Measurements from ENCODE around the gene STOX2.

The STOX2 gene

GRCh38 chr4:183906489-183906738 lies 1.3 kb downstream of the STOX2 start:
- H3K4me1 ChIP-seq (ENCODE audit: insufficient read depth, low read length, severe bottlenecking) = no peaks in the 10 kb centered on the region
- no peaks in the 10 kb centered on the region for H3K27me3 ChIP-seq (ENCODE audit: insufficient read depth, low read length)
- no peak overlapping the region for H3K4me3 ChIP-seq (ENCODE audit: low read depth, low read length, poor library complexity, severe bottlenecking)
- no peaks in the 10 kb centered on the region for H3K9me3 ChIP-seq (ENCODE audit: low read length)
- H3K9ac ChIP-seq (ENCODE audit: low read length) = no peak overlapping the region
- H3K4me2 ChIP-seq (ENCODE audit: low read length) = no peak overlapping the region
- H3K36me3 ChIP-seq (ENCODE audit: insufficient read depth, low read length) = no peaks in the 10 kb centered on the region
- TF ChIP-seq, protein P1, sequence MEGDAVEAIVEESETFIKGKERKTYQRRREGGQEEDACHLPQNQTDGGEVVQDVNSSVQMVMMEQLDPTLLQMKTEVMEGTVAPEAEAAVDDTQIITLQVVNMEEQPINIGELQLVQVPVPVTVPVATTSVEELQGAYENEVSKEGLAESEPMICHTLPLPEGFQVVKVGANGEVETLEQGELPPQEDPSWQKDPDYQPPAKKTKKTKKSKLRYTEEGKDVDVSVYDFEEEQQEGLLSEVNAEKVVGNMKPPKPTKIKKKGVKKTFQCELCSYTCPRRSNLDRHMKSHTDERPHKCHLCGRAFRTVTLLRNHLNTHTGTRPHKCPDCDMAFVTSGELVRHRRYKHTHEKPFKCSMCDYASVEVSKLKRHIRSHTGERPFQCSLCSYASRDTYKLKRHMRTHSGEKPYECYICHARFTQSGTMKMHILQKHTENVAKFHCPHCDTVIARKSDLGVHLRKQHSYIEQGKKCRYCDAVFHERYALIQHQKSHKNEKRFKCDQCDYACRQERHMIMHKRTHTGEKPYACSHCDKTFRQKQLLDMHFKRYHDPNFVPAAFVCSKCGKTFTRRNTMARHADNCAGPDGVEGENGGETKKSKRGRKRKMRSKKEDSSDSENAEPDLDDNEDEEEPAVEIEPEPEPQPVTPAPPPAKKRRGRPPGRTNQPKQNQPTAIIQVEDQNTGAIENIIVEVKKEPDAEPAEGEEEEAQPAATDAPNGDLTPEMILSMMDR (IDR thresholded peaks at IDR 0.05; ENCODE audit: low read length) = no peak
- no peak for TF ChIP-seq EZH2 (IDR thresholded peaks at IDR 0.05; ENCODE audit: borderline replicate concordance, low read length)
- no peaks in the 10 kb centered on the region for H3F3A ChIP-seq (ENCODE audit: insufficient read depth, low read length)
- H2AFZ ChIP-seq (ENCODE audit: low read length) = no peak overlapping the region
- no peak overlapping the region for H3K27ac ChIP-seq (ENCODE audit: low read depth, low read length, poor library complexity, severe bottlenecking)
- no peaks in the 10 kb centered on the region for H4K20me1 ChIP-seq (ENCODE audit: insufficient read depth, low read length)
- no peaks in the 10 kb centered on the region for H3K9me2 ChIP-seq (ENCODE audit: low read depth, low read length)
- no peaks in the 10 kb centered on the region for H3K79me2 ChIP-seq (ENCODE audit: insufficient read depth, low read length)

DNA sequence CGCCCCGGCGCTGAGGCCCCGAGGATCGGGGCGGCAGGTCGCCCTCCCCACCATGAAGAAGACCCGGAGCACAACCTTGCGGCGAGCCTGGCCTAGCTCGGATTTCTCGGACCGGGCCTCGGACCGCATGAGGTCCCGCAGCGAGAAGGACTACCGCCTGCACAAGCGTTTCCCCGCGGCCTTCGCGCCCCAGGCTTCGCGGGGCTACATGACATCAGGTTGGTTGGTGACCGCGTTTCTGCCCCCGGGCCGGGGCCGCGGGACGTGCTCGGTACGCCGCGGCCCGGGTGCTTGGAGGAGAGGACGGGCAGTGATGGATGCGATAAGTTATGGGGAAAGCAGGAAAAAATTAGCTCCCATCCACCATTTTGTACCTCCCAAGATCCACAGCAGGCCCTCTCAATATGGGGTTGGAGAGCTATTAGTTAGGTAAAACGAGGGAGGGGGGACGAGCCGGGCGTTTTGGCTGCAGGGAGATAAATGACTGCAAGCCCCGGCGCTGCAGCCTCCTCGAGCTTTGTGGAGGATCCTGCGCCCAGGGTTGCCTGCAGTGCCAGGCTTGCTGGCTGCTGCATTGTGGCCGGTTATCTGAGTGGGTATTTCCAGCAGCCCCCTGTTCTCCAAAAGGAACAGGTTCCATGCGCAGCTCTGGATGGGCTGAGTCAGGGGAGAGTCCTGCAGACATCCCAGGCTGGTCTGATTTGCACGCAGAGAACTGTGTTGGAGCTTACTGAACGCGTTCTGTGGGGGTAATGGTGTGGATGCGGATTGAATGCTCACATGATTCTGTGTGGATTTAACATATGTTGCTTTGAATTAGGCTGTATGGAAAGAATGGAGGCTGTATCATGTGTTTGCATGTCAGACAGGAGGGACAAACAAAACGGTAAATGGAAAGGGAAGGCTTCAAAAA lies 1.9 kb downstream of the STOX2 start:
- Histone ChIP-seq H4K20me1 (ENCODE audit: insufficient read depth, low read length) (no peaks in the 10 kb centered on the region), H3K9me2 (ENCODE audit: low read depth, low read length) (no peaks in the 10 kb centered on the region), H3K27ac (ENCODE audit: low read depth, low read length, poor library complexity, severe bottlenecking) (no peak overlapping the region)

GRCh38 chr4:183907871-183908683 lies 3.0 kb downstream of the STOX2 start:
- H3K79me2 ChIP-seq (ENCODE audit: insufficient read depth, low read length) = no peaks in the 10 kb centered on the region
- H3K4me3 ChIP-seq (ENCODE audit: low read depth, low read length, poor library complexity, severe bottlenecking) = no peak overlapping the region

More for the DNA sequence above, 1.9 kb downstream of the STOX2 start:
- no peaks in the 10 kb centered on the region for H3K4me1 ChIP-seq (ENCODE audit: insufficient read depth, low read length, severe bottlenecking)
- no peak overlapping the region for H3K4me3 ChIP-seq (ENCODE audit: low read depth, low read length, poor library complexity, severe bottlenecking)
- H2AFZ ChIP-seq (ENCODE audit: low read length) = no peak overlapping the region
- no peak overlapping the region for H3K9ac ChIP-seq (ENCODE audit: low read length)
- no peaks in the 10 kb centered on the region for H3K27me3 ChIP-seq (ENCODE audit: insufficient read depth, low read length)
- H3K79me2 ChIP-seq (ENCODE audit: insufficient read depth, low read length) = no peaks in the 10 kb centered on the region
- no peaks in the 10 kb centered on the region for H3K9me3 ChIP-seq (ENCODE audit: low read length)
- H3K4me2 ChIP-seq (ENCODE audit: low read length) = no peak overlapping the region
- H3K36me3 ChIP-seq (ENCODE audit: insufficient read depth, low read length) = no peaks in the 10 kb centered on the region
- no peaks in the 10 kb centered on the region for H3F3A ChIP-seq (ENCODE audit: insufficient read depth, low read length)
- no peak for TF ChIP-seq EZH2 (IDR thresholded peaks at IDR 0.05; ENCODE audit: borderline replicate concordance, low read length)
- TF ChIP-seq, protein P1 (IDR thresholded peaks at IDR 0.05; ENCODE audit: low read length) = no peak

More at GRCh38 chr4:183907871-183908683, 3.0 kb downstream of the STOX2 start:
- Histone ChIP-seq H3K27ac (ENCODE audit: low read depth, low read length, poor library complexity, severe bottlenecking) (no peak overlapping the region), H3K9me3 (ENCODE audit: low read length) (no peaks in the 10 kb centered on the region), H3F3A (ENCODE audit: insufficient read depth, low read length) (no peaks in the 10 kb centered on the region), H4K20me1 (ENCODE audit: insufficient read depth, low read length) (no peaks in the 10 kb centered on the region), H3K27me3 (ENCODE audit: insufficient read depth, low read length) (no peaks in the 10 kb centered on the region), H2AFZ (ENCODE audit: low read length) (no peak overlapping the region), H3K36me3 (ENCODE audit: insufficient read depth, low read length) (no peaks in the 10 kb centered on the region), H3K9ac (ENCODE audit: low read length) (no peak overlapping the region), H3K4me2 (ENCODE audit: low read length) (no peak overlapping the region), H3K4me1 (ENCODE audit: insufficient read depth, low read length, severe bottlenecking) (no peaks in the 10 kb centered on the region), H3K9me2 (ENCODE audit: low read depth, low read length) (no peaks in the 10 kb centered on the region)
- TF ChIP-seq, protein P1 (IDR thresholded peaks at IDR 0.05; ENCODE audit: low read length) = no peak
- no peak for TF ChIP-seq EZH2 (IDR thresholded peaks at IDR 0.05; ENCODE audit: borderline replicate concordance, low read length)

Data from OCI-LY1 (cell line).